Measurements from ENCODE around the gene CD99. TPM values are rescaled to one million over a fixed set of nuclear protein-coding genes. Genes with fewer than 3 reads are reported as not detected.

The CD99 gene
- total and polyA plus RNA-seq, 2 experiments from 2014 or later, result 28.5 to 43.1 TPM

DNA sequence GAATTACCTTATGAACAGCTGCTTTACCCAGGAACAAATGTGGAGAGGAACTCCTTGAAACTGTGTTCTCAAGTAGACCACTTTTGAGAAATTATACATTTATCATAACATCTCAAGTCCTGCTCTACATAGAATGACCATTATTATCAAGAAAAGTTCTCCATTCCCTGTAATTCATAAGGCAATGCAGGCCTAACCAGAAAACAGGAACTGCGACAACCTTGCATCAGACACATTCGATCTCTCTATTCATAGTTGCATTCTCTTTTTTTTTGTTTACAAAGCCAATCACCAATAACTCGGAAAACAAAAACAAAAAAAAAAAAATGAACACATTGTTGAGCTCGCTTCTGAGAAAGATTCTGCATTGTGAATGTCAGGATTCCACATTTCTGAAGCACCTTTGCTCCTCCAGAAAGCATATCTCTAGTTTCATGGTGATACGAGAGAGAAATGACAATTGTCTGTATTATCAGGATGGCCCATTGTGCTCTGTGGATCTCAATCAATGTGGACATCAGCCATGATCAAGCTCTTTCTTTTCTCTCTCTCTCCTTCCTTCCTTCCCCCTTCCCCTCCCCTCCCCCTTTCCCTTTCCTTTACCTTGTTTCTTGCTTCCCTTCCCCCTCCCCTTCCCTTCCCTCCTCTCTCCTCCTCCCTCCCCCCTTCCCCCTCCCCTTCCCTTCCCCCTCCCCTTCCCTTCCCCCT lies 32.4 kb upstream of the CD99 start:
- no peaks in the 10 kb centered on the region for H3K9me3 Mint-ChIP-seq
- peak overlapping the region; percentile 63; the same call in 1 of the 2 replicates for H3K27ac Mint-ChIP-seq
- 0 out of 2 replicates have a peak, but pooled peaks cover 7% of the 10 kb centered on the region for H3K4me1 ChIP-seq (ENCODE audit: insufficient read depth)
- H3K4me3 Mint-ChIP-seq, result no peak overlapping the region
- no peaks in the 10 kb centered on the region for H3K9me2 ChIP-seq (ENCODE audit: insufficient read depth)
- peaks cover 4% of the 10 kb centered on the region; the same call in 1 of the 3 replicates for H3K36me3 Mint-ChIP-seq (ENCODE audit: low read depth)
- H4K20me1 ChIP-seq (replicated peaks; ENCODE audit: insufficient read depth), result no peaks in the 10 kb centered on the region
- no peak overlapping the region for H3K4me3 ChIP-seq
- peak; percentile 24 for DNase-seq (ENCODE audit: low spot score)
- no peaks in the 10 kb centered on the region for H3F3A ChIP-seq (replicated peaks; ENCODE audit: low read depth)
- TF ChIP-seq EZH2phosphoT487 (IDR thresholded peaks at IDR 0.05; ENCODE audit: unreplicated experiment) (no peak), CREB1 (CRISPR knock-in tag; IDR thresholded peaks at IDR 0.05; ENCODE audit: low read depth) (no peak), POLR2AphosphoS5 (IDR thresholded peaks at IDR 0.05; ENCODE audit: low read depth) (no peak), NANOG (IDR thresholded peaks at IDR 0.05; ENCODE audit: borderline replicate concordance) (no peak), STAT1 (IDR thresholded peaks at IDR 0.05; ENCODE audit: unreplicated experiment) (no peak), JUNB (IDR thresholded peaks at IDR 0.05; ENCODE audit: unreplicated experiment) (no peak), EZH2 (IDR thresholded peaks at IDR 0.05; ENCODE audit: low read depth, unreplicated experiment) (no peak), ZNF331 (CRISPR knock-in tag; IDR thresholded peaks at IDR 0.05; ENCODE audit: low read depth) (no peak), ZNF114 (CRISPR knock-in tag; IDR thresholded peaks at IDR 0.05) (no peak)
- TF ChIP-seq, protein P1, sequence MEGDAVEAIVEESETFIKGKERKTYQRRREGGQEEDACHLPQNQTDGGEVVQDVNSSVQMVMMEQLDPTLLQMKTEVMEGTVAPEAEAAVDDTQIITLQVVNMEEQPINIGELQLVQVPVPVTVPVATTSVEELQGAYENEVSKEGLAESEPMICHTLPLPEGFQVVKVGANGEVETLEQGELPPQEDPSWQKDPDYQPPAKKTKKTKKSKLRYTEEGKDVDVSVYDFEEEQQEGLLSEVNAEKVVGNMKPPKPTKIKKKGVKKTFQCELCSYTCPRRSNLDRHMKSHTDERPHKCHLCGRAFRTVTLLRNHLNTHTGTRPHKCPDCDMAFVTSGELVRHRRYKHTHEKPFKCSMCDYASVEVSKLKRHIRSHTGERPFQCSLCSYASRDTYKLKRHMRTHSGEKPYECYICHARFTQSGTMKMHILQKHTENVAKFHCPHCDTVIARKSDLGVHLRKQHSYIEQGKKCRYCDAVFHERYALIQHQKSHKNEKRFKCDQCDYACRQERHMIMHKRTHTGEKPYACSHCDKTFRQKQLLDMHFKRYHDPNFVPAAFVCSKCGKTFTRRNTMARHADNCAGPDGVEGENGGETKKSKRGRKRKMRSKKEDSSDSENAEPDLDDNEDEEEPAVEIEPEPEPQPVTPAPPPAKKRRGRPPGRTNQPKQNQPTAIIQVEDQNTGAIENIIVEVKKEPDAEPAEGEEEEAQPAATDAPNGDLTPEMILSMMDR (conservative IDR thresholded peaks at IDR 0.05; ENCODE audit: low read depth in 2 of 2), result no peak
- TF ChIP-seq, protein P2, sequence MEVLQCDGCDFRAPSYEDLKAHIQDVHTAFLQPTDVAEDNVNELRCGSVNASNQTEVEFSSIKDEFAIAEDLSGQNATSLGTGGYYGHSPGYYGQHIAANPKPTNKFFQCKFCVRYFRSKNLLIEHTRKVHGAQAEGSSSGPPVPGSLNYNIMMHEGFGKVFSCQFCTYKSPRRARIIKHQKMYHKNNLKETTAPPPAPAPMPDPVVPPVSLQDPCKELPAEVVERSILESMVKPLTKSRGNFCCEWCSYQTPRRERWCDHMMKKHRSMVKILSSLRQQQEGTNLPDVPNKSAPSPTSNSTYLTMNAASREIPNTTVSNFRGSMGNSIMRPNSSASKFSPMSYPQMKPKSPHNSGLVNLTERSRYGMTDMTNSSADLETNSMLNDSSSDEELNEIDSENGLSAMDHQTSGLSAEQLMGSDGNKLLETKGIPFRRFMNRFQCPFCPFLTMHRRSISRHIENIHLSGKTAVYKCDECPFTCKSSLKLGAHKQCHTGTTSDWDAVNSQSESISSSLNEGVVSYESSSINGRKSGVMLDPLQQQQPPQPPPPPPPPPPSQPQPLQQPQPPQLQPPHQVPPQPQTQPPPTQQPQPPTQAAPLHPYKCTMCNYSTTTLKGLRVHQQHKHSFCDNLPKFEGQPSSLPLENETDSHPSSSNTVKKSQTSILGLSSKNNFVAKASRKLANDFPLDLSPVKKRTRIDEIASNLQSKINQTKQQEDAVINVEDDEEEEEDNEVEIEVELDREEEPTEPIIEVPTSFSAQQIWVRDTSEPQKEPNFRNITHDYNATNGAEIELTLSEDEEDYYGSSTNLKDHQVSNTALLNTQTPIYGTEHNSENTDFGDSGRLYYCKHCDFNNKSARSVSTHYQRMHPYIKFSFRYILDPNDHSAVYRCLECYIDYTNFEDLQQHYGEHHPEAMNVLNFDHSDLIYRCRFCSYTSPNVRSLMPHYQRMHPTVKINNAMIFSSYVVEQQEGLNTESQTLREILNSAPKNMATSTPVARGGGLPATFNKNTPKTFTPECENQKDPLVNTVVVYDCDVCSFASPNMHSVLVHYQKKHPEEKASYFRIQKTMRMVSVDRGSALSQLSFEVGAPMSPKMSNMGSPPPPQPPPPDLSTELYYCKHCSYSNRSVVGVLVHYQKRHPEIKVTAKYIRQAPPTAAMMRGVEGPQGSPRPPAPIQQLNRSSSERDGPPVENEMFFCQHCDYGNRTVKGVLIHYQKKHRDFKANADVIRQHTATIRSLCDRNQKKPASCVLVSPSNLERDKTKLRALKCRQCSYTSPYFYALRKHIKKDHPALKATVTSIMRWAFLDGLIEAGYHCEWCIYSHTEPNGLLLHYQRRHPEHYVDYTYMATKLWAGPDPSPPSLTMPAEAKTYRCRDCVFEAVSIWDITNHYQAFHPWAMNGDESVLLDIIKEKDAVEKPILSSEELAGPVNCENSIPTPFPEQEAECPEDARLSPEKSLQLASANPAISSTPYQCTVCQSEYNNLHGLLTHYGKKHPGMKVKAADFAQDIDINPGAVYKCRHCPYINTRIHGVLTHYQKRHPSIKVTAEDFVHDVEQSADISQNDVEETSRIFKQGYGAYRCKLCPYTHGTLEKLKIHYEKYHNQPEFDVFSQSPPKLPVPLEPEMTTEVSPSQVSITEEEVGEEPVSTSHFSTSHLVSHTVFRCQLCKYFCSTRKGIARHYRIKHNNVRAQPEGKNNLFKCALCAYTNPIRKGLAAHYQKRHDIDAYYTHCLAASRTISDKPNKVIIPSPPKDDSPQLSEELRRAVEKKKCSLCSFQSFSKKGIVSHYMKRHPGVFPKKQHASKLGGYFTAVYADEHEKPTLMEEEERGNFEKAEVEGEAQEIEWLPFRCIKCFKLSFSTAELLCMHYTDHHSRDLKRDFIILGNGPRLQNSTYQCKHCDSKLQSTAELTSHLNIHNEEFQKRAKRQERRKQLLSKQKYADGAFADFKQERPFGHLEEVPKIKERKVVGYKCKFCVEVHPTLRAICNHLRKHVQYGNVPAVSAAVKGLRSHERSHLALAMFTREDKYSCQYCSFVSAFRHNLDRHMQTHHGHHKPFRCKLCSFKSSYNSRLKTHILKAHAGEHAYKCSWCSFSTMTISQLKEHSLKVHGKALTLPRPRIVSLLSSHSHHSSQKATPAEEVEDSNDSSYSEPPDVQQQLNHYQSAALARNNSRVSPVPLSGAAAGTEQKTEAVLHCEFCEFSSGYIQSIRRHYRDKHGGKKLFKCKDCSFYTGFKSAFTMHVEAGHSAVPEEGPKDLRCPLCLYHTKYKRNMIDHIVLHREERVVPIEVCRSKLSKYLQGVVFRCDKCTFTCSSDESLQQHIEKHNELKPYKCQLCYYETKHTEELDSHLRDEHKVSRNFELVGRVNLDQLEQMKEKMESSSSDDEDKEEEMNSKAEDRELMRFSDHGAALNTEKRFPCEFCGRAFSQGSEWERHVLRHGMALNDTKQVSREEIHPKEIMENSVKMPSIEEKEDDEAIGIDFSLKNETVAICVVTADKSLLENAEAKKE (CRISPR knock-in tag; IDR thresholded peaks at IDR 0.05), result no peak
- TF ChIP-seq, protein P3, sequence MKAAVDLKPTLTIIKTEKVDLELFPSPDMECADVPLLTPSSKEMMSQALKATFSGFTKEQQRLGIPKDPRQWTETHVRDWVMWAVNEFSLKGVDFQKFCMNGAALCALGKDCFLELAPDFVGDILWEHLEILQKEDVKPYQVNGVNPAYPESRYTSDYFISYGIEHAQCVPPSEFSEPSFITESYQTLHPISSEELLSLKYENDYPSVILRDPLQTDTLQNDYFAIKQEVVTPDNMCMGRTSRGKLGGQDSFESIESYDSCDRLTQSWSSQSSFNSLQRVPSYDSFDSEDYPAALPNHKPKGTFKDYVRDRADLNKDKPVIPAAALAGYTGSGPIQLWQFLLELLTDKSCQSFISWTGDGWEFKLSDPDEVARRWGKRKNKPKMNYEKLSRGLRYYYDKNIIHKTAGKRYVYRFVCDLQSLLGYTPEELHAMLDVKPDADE (IDR thresholded peaks at IDR 0.05), result no peak
- TF ChIP-seq, protein P4, sequence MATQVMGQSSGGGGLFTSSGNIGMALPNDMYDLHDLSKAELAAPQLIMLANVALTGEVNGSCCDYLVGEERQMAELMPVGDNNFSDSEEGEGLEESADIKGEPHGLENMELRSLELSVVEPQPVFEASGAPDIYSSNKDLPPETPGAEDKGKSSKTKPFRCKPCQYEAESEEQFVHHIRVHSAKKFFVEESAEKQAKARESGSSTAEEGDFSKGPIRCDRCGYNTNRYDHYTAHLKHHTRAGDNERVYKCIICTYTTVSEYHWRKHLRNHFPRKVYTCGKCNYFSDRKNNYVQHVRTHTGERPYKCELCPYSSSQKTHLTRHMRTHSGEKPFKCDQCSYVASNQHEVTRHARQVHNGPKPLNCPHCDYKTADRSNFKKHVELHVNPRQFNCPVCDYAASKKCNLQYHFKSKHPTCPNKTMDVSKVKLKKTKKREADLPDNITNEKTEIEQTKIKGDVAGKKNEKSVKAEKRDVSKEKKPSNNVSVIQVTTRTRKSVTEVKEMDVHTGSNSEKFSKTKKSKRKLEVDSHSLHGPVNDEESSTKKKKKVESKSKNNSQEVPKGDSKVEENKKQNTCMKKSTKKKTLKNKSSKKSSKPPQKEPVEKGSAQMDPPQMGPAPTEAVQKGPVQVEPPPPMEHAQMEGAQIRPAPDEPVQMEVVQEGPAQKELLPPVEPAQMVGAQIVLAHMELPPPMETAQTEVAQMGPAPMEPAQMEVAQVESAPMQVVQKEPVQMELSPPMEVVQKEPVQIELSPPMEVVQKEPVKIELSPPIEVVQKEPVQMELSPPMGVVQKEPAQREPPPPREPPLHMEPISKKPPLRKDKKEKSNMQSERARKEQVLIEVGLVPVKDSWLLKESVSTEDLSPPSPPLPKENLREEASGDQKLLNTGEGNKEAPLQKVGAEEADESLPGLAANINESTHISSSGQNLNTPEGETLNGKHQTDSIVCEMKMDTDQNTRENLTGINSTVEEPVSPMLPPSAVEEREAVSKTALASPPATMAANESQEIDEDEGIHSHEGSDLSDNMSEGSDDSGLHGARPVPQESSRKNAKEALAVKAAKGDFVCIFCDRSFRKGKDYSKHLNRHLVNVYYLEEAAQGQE (IDR thresholded peaks at IDR 0.05; ENCODE audit: unreplicated experiment), result no peak
- H2AFZ ChIP-seq, result no peak overlapping the region
- H3K79me2 ChIP-seq (replicated peaks; ENCODE audit: insufficient read depth), result no peaks in the 10 kb centered on the region
- peaks cover 6% of the 10 kb centered on the region; the same call in 2 of the 3 replicates for H3K4me1 Mint-ChIP-seq
- no peak overlapping the region for H3K4me2 ChIP-seq
- H3K27me3 Mint-ChIP-seq (ENCODE audit: insufficient read depth, low read depth, poor library complexity), result peaks cover 16% of the 10 kb centered on the region
- H3K27ac ChIP-seq (ENCODE audit: low read depth), result no peak overlapping the region
- H3K36me3 ChIP-seq (ENCODE audit: insufficient read depth), result no peaks in the 10 kb centered on the region
- no peaks in the 10 kb centered on the region for H3K27me3 ChIP-seq (ENCODE audit: insufficient read depth)
- ATAC-seq, result no peak
